Measurements from ENCODE around the gene ACTR2.
A peak's percentile ranks its signal among the peaks of the same experiment; 100 is the strongest.
"Not testable (repeated sequence)": the region's sequence is repeated elsewhere in the genome, so short reads cannot be mapped to it uniquely, and the experiment has no call there.

The ACTR2 gene

GRCh38 chr2:65231121-65231520 is 3.5 kb downstream of the ACTR2 start:
- no peak for DNase-seq

- DNase-seq = no peak
These were observed 4.4 kb downstream of the ACTR2 start for GRCh38 chr2:65231892-65232477.

DNA sequence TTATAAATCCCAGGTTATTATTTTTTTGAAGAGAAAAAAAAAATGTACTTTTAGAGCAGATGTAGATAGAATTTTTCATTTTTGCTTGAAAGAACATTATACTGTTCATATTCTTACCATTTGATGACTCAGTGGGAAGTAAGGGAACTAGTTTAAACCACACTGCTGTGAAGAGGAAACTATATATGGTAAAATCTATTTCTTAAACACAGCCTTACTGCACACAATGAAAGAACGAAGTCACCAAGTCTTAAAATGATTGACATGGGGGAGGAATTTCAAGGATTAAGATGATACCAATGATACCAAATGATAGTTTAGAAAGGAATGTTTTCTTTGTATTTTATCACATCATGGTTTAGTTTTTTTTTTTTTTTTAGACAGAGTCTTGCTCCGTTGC is 5.0 kb downstream of the ACTR2 start:
- no peak for DNase-seq

GRCh38 chr2:65240657-65241056 is 13.0 kb downstream of the ACTR2 start:
- DNase-seq = no peak

GRCh38 chr2:65244452-65244851 is 16.8 kb downstream of the ACTR2 start:
- not testable (repeated sequence) for DNase-seq

GRCh38 chr2:65252640-65253039 is 25.0 kb downstream of the ACTR2 start:
- DNase-seq = peak in 1 of 2 experiments; percentile 3

GRCh38 chr2:65255356-65255755 is 27.7 kb downstream of the ACTR2 start:
- DNase-seq = no peak

DNA sequence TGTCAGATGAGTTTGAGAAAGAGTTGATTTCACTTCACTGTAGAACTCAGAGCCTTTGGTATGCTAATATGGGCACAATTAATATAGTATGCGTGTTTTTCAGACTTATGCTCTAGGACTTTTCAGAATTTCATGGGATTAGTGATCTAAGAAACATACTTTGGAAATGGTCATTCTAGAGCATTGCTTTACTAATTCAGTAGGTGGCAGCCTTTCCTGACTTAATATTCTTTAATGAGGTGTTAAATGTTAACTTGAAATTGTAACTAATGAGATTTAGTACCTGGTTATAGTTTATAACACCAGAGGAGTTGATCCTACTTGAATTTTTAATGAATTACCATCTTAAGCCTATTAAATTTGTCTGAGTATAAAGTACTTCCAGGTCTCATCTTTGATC is 28.4 kb downstream of the ACTR2 start:
- no peak for DNase-seq

DNA sequence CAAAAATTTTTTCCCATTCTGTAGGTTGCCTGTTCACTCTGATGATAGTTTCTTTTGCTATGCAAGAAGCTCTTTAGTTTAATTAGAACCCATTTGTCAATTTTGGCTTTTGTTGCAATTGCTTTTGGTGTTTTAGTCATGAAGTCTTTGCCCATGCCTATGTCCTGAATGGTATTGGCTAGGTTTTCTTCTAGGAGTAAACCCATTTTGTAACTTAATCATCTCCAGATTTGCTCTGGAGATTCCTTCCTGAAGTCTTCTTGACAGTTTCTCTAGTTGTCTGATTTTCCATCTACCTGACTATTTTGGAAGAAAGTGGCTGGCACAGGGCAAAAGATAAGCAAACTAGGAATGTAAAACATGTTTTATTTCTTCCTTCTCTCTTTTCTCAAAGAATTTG is 30.2 kb downstream of the ACTR2 start:
- DNase-seq = not testable (repeated sequence)

DNA sequence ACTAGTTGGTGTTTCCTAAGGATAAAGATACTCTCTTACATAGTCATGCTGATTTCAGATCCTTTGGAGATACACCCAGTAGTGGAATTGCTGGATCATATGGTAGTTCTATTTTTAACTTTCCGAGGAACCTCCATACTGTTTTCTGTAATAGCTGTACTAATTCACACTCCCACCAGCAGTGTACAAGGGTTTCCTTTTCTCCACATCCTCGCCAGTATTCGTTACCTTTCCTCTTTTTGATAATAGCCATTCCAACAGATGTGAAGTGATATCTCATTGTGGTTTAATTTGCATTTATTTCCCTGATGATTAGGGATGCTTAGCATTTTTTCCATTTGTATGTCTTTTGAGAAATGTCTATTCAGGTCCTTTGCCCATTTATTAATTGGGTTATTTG is 34.0 kb downstream of the ACTR2 start:
- peak; percentile 4 to 15 for DNase-seq

- no peak for DNase-seq
These were observed 35.6 kb downstream of the ACTR2 start for GRCh38 chr2:65263262-65263661.

DNA sequence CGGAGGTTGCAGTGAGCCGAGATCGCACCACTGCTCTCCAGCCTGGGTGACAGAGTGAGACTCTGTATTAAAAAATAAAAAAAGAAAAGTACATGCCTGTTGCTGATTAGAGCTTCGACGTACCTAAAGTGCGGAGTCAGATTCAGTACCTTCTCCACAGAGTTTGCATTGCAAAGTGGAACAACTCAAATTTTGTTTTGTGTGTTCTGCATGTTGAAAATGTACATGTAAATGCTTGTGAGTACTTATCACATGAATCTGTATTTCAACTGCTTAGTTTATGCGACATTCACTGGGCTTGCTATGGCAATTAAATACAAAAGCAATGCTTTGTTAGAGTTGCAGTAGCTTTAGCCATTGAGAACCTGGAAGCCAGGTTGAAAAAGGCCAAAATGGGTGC is 36.4 kb downstream of the ACTR2 start:
- DNase-seq = peak; percentile 73 to 83

- peak; percentile 23 to 77 for DNase-seq
These were observed 37.4 kb downstream of the ACTR2 start for GRCh38 chr2:65264821-65265670.

DNA sequence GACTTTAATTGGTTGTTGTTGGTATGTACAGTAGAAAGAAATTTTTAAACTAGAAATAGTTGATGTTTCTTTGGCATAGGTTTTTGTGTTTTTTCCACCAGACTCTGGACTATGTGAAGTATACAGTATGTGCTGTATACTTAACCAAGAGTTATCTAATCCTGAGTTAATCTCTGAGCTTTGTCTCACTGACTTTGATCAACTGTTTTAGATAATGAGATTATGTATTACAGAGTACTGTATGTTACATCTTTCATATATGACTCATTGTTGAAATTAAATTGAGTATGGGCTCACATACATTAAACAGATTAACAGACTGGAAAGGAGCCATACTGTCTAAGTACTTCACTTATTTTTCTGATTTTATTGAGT is 38.0 kb downstream of the ACTR2 start:
- DNase-seq = no peak

DNA sequence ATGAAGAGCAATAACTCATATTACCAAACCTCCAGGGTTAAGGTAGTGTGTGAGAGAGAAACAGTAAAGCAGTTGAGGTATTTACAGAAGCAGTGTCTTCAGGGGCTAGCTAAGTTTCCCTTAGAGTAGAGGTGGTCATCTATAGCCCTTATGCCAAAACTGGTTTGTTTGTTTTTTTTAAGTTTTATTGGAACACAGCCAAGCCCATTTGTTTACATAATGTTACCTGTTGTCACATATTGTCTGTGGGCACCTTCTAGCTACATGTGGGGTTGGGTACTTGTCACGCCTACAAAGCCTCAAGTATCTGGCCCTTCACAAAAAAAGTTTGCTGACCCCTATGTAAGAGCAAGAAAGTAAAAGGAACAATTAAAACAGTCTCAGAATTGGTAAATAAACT is 39.4 kb downstream of the ACTR2 start:
- no peak for DNase-seq

DNA sequence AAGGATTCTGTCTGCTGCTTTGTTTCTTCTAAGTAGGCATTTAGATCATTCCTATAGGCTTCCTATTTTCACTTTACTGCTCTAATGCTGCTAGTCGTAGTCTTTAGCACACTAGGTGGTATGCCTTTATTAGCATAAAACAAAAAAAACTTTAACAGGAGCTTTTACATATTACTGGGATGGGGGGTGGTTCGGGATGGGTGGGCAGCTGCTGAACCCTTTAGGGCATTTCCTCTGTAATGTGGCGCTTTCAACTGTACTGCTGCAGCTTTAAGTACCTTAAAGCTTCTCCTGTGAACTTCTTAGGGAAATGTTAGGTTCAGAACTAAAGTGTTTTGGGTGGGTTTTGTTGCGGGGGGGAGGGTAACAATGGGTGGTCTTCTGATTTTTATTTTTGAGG is 41.3 kb downstream of the ACTR2 start:
- DNase-seq = no peak

DNA sequence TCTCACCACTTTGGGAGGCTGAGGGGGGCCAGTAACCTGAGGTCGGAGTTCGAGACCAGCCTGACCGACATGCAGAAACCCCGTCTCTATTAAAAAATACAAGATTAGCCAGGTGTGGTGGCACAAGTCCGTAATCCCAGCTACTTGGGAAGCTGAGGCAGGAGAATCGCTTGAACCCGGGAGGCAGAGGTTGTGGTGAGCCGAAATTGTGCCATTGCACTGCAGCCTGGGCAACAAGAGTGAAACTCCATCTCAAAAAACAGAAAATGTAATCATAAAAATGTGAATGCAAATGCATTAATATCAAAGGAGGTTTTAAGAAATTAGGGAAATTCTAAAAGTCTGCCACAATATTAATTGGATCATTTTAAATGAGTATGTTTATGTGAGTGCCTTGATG is 45.7 kb downstream of the ACTR2 start:
- DNase-seq = no peak

DNA sequence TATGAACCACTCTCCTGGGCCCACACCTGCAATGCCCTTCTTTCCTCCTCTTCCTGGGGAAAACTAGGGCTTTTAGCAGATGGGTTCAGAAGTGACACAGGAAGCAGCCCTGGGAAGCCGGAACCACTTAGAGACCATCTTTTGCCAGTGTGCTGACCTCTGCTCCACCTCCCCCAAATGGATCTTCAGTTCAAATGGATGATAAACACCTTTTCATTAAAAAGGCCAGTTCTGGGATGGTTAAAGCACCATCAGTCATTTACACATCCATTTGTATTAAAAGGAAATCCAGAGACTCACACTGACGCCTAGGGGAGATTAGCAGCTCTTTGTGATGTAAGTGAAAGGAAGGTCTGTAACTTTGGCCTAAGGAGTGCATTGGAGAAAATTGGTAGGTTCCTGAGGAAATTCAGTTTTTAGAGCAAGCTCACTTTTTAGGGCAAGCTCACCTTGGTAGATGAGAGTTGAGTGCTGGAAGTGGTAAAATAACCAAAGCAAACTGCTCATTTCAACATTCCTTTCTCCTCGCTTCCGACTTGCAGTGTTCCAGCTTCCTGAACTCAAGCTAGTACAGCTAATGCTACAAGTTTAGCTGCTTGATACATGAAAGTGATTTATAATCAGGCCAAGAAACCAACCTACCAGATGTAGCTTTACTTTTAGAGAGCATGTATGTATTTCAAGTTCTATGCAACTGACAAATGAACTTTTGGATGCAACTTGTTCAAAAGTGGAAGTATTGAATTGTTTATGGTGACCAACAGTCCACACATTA is 47.7 kb downstream of the ACTR2 start:
- no peak for DNase-seq

DNA sequence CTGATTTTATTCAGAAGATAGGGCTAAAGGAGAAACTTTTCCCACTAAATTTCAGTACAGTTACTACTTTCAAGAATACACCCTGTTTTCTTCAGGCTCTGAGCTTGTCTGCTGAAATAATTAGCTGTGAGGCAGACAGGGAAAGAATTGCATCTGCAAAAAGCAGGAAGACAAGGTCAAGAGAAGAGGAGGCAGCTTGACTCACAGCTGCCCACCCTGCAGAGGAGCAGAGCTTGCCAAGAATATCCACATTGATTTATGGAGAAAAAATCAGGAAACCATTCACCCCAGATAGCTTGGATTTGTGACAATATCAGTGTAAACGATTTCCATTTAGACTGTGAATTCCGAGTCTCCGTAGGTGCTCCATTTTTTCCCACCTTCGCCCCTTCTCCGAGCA is 49.0 kb downstream of the ACTR2 start:
- DNase-seq = no peak

- DNase-seq = no peak
These were observed 49.5 kb downstream of the ACTR2 start for GRCh38 chr2:65277118-65277517.

GRCh38 chr2:65277791-65278483 is 50.3 kb downstream of the ACTR2 start:
- no peak for DNase-seq

- no peak for DNase-seq
These were observed 50.9 kb downstream of the ACTR2 start for GRCh38 chr2:65278531-65278981.

DNA sequence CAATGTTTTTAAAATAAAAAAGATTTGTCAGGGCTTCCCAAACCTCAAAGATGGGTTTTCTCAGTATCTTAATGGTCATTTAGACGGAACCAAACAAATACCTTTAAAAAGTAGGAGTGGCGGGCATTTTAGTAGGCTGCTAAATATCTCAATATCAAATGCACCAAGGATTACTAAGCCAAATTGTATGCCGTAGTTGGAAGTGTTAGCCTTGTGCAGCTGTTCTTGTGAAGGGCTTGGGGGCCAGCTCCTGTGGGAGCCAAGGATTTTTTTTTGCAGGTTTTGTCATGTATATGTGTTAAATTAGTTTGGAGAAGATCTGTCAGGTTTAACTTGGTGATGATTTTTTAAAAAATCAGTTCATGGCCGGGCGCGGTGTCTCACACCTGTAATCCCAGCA is 52.1 kb downstream of the ACTR2 start:
- no peak for DNase-seq

All from NCI-H526 (cell line).